OCI-LY1 (cell line): ENCODE measurements around the gene MARK2.

Experiments used
- H2AFZ ChIP-seq: fragments of 200-600 bp; sonication (generic), shearing (Covaris generic); 2 replicates; pipeline ENCODE4 v1.6.0; 2014; ENCODE audit warnings: antibody characterized with exemption, mild to moderate bottlenecking, low read length
- H3F3A ChIP-seq: fragments of 200-600 bp; sonication (generic), shearing (Covaris generic); 2 replicates; pipeline ENCODE4 v1.6.0; 2014; ENCODE audit warnings: mild to moderate bottlenecking, antibody characterized with exemption, low read length, moderate library complexity; ENCODE audit not compliant: insufficient read depth
- H3K27ac ChIP-seq: fragments of 200-600 bp; sonication (generic); 2 replicates; pipeline ENCODE4 v1.5.1; 2014; ENCODE audit warnings: low read length, mixed run types, mild to moderate bottlenecking, low read depth; ENCODE audit not compliant: poor library complexity, severe bottlenecking
- H3K27me3 ChIP-seq: fragments of 200-600 bp; sonication (generic); 2 replicates; pipeline ENCODE4 v1.6.0; 2014; ENCODE audit warnings: antibody characterized with exemption, mild to moderate bottlenecking, low read length, moderate library complexity; ENCODE audit not compliant: insufficient read depth
- H3K36me3 ChIP-seq: fragments of 200-600 bp; sonication (generic); 2 replicates; pipeline ENCODE4 v1.6.1; 2014; ENCODE audit warnings: mild to moderate bottlenecking, antibody characterized with exemption, low read length, moderate library complexity, mixed read lengths; ENCODE audit not compliant: insufficient read depth
- H3K4me1 ChIP-seq: fragments of 200-600 bp; sonication (generic); 2 replicates; pipeline ENCODE4 v1.5.1; 2014; ENCODE audit warnings: mild to moderate bottlenecking, low read length, moderate library complexity; ENCODE audit not compliant: insufficient read depth, severe bottlenecking
- H3K4me2 ChIP-seq: fragments of 200-600 bp; sonication (generic), shearing (Covaris generic); 2 replicates; pipeline ENCODE4 v1.6.1; 2014; ENCODE audit warnings: low read length
- H3K4me3 ChIP-seq: fragments of 200-600 bp; sonication (generic); 2 replicates; pipeline ENCODE4 v1.5.1; 2014; ENCODE audit warnings: low read length, low read depth, mild to moderate bottlenecking, mixed read lengths; ENCODE audit not compliant: poor library complexity, severe bottlenecking
- H3K79me2 ChIP-seq: fragments of 200-600 bp; shearing (Covaris generic); 2 replicates; pipeline ENCODE4 v1.6.1; 2016; ENCODE audit warnings: mixed run types, low read length, mixed read lengths; ENCODE audit not compliant: insufficient read depth
- H3K9ac ChIP-seq: fragments of 200-600 bp; sonication (generic), shearing (Covaris generic); 2 replicates; pipeline ENCODE4 v1.6.1; 2014; ENCODE audit warnings: mild to moderate bottlenecking, low read length, mixed read lengths
- H3K9me2 ChIP-seq: fragments of 200-600 bp; sonication (generic), shearing (Covaris generic); 2 replicates; pipeline ENCODE4 v1.6.1; 2014; ENCODE audit warnings: low read depth, mild to moderate bottlenecking, low read length, mixed read lengths
- H3K9me3 ChIP-seq: fragments of 200-600 bp; shearing (Covaris generic); 2 replicates; pipeline ENCODE4 v1.6.1; 2014; ENCODE audit warnings: low read length, mixed read lengths
- H4K20me1 ChIP-seq: fragments of 200-600 bp; sonication (generic), shearing (Covaris generic); 2 replicates; pipeline ENCODE4 v1.6.0; 2016; ENCODE audit warnings: mild to moderate bottlenecking, low read length; ENCODE audit not compliant: insufficient read depth
- CTCF ChIP-seq: fragments of 200-600 bp; sonication (generic), shearing (Covaris generic); IDR thresholded peaks from 2 replicates; pipeline ENCODE4 v1.5.1; 2017; ENCODE audit warnings: mild to moderate bottlenecking, antibody characterized with exemption, low read length, moderate library complexity, mixed read lengths
- EZH2 ChIP-seq: fragments of 200-600 bp; sonication (generic), shearing (Covaris generic); IDR thresholded peaks from 2 replicates; pipeline ENCODE4 v1.8.0; 2017; ENCODE audit warnings: borderline replicate concordance, mixed run types, mild to moderate bottlenecking, antibody characterized with exemption, low read length, moderate library complexity, mixed read lengths

Gene MARK2

GRCh38 chr11:63923319-63923718 is 84.4 kb downstream of the MARK2 start:
- Histone ChIP-seq H3K27ac (no peak overlapping the region), H3K9me2 (no peaks in the 10 kb centered on the region), H3K4me1 (peaks cover 18% of the 10 kb centered on the region), H3K4me3 (no peak overlapping the region), H3F3A (no peaks in the 10 kb centered on the region), H3K9ac (no peak overlapping the region), H3K4me2 (no peak overlapping the region), H2AFZ (no peak overlapping the region), H3K27me3 (peaks cover 4% of the 10 kb centered on the region), H3K9me3 (no peaks in the 10 kb centered on the region), H4K20me1 (no peaks in the 10 kb centered on the region), H3K79me2 (no peaks in the 10 kb centered on the region), H3K36me3 (no peaks in the 10 kb centered on the region)
- TF ChIP-seq EZH2, result no peak
- TF ChIP-seq CTCF, result no peak

- no peak overlapping the region for H3K9ac ChIP-seq
- TF ChIP-seq CTCF (no peak), EZH2 (no peak)
- no peak overlapping the region for H3K4me3 ChIP-seq
- H3K36me3 ChIP-seq, result no peaks in the 10 kb centered on the region
- H2AFZ ChIP-seq, result no peak overlapping the region
- H3K4me1 ChIP-seq, result no peaks in the 10 kb centered on the region
- no peaks in the 10 kb centered on the region for H3K9me2 ChIP-seq
- no peak overlapping the region for H3K27ac ChIP-seq
- no peaks in the 10 kb centered on the region for H4K20me1 ChIP-seq
- no peak overlapping the region for H3K4me2 ChIP-seq
- no peaks in the 10 kb centered on the region for H3K9me3 ChIP-seq
- H3K27me3 ChIP-seq, result peaks cover 3% of the 10 kb centered on the region; the same call in 1 of the 2 replicates
- H3K79me2 ChIP-seq, result no peaks in the 10 kb centered on the region
- H3F3A ChIP-seq, result no peaks in the 10 kb centered on the region
Measured at GRCh38 chr11:63929616-63930015, 90.7 kb downstream of the MARK2 start.

DNA sequence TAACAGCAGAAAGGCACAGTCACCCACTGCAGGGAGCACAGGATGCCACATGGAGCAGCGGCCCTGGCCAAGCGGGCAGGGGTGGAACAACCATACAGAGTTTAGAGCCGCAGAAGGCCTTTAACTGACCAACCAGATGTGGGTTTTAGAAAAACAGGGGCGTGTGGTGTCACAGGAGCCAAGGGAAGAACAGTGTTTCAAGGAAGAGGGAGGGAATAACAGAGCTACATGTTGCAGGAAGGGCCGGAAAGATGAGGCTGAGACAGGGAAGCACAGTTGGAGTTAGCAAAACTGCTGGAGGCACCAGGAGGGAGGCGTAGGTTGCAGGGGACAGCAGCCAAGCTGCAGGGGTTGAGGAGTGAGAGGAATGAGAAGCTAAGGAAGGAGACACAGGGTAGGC is 92.1 kb downstream of the MARK2 start:
- H3K4me1 ChIP-seq, result no peaks in the 10 kb centered on the region
- H4K20me1 ChIP-seq, result no peaks in the 10 kb centered on the region
- H2AFZ ChIP-seq, result no peak overlapping the region
- no peaks in the 10 kb centered on the region for H3F3A ChIP-seq
- H3K27me3 ChIP-seq, result peaks cover 3% of the 10 kb centered on the region; the same call in 1 of the 2 replicates
- no peak overlapping the region for H3K9ac ChIP-seq
- H3K9me2 ChIP-seq, result no peaks in the 10 kb centered on the region
- H3K9me3 ChIP-seq, result no peaks in the 10 kb centered on the region
- H3K79me2 ChIP-seq, result no peaks in the 10 kb centered on the region
- no peak overlapping the region for H3K4me2 ChIP-seq
- TF ChIP-seq EZH2, result no peak
- TF ChIP-seq CTCF, result no peak
- no peak overlapping the region for H3K27ac ChIP-seq
- no peak overlapping the region for H3K4me3 ChIP-seq
- no peaks in the 10 kb centered on the region for H3K36me3 ChIP-seq
